ENCODE data around the gene ZMIZ2. TPM values are rescaled to one million over a fixed set of nuclear protein-coding genes. Genes with fewer than 3 reads are reported as not detected.

The ZMIZ2 gene
- total and polyA plus RNA-seq, 2 donors (not counting 1 experiment from before 2014, with no cell fraction given), result 3.9 to 9.1 TPM

DNA sequence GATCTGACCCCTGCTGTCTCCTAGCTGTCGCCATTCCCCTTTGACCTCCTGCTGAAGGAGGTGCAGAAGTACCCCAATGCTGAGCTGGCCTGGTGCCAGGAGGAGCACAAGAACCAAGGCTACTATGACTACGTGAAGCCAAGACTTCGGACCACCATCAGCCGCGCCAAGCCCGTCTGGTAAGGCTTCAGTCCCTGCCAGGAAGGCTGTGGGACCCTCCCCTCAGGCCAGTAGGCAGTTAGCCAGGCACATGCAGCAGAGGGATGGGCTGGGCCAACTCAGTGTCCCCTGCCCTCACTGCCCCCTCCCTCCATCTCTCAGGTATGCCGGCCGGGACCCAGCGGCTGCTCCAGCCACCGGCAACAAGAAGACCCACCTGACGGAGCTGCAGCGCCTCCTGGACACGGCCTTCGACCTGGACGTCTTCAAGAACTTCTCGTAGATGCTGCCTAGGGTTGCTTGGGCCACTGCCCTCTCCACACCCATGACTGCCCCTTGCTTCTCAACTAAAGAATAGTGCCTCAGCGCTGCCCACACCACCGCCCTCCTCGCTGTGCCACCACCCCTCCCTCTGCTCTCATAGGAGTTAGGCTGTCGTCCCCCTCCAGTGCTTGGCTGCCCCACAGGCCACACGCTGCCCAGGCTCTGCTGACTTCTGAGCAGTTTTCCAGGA, 41.0 kb upstream of the ZMIZ2 start:
- no peak overlapping the region for H3K9ac ChIP-seq (ENCODE audit: insufficient read depth, low read length)
- TF ChIP-seq, protein P1, sequence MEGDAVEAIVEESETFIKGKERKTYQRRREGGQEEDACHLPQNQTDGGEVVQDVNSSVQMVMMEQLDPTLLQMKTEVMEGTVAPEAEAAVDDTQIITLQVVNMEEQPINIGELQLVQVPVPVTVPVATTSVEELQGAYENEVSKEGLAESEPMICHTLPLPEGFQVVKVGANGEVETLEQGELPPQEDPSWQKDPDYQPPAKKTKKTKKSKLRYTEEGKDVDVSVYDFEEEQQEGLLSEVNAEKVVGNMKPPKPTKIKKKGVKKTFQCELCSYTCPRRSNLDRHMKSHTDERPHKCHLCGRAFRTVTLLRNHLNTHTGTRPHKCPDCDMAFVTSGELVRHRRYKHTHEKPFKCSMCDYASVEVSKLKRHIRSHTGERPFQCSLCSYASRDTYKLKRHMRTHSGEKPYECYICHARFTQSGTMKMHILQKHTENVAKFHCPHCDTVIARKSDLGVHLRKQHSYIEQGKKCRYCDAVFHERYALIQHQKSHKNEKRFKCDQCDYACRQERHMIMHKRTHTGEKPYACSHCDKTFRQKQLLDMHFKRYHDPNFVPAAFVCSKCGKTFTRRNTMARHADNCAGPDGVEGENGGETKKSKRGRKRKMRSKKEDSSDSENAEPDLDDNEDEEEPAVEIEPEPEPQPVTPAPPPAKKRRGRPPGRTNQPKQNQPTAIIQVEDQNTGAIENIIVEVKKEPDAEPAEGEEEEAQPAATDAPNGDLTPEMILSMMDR (conservative IDR thresholded peaks at IDR 0.05 in 1 of 2, IDR thresholded peaks at IDR 0.05 in 1 of 2; ENCODE audit: low read depth in 1 of 2, low read length in 2 of 2), result no peak
- TF ChIP-seq EZH2 (IDR thresholded peaks at IDR 0.05; ENCODE audit: low read length, missing control alignments), result no peak
- no peak overlapping the region for H2AFZ ChIP-seq (ENCODE audit: low read length)
- no peaks in the 10 kb centered on the region for H3K4me1 ChIP-seq (ENCODE audit: control insufficient read depth, extremely low read depth, insufficient read depth, low read length)
- no peaks in the 10 kb centered on the region for H3K27me3 ChIP-seq (ENCODE audit: control insufficient read depth, insufficient read depth, low read length)
- H3K27ac ChIP-seq (ENCODE audit: insufficient read depth, low read length), result no peak overlapping the region
- no peaks in the 10 kb centered on the region for H4K20me1 ChIP-seq (ENCODE audit: control insufficient read depth, extremely low read depth, insufficient read depth, low read length)
- no peaks in the 10 kb centered on the region for H3K9me3 ChIP-seq (ENCODE audit: control insufficient read depth, insufficient read depth, low read depth, low read length)
- peaks cover 8% of the 10 kb centered on the region for H3K36me3 ChIP-seq (ENCODE audit: control insufficient read depth, insufficient read depth, low read length)
- no peak overlapping the region for H3K4me2 ChIP-seq (ENCODE audit: extremely low read depth, insufficient read depth, low read length)
- no peak for DNase-seq (ENCODE audit: low read depth in 2 of 2)
- H3K4me3 ChIP-seq (replicated peaks in 1 of 4; ENCODE audit: control extremely low read depth in 1 of 4, insufficient read depth in 1 of 4, low read depth in 3 of 4, low read length in 4 of 4), result no peak overlapping the region
- H3K79me2 ChIP-seq (ENCODE audit: control insufficient read depth, insufficient read depth, low read length), result no peaks in the 10 kb centered on the region

DNA sequence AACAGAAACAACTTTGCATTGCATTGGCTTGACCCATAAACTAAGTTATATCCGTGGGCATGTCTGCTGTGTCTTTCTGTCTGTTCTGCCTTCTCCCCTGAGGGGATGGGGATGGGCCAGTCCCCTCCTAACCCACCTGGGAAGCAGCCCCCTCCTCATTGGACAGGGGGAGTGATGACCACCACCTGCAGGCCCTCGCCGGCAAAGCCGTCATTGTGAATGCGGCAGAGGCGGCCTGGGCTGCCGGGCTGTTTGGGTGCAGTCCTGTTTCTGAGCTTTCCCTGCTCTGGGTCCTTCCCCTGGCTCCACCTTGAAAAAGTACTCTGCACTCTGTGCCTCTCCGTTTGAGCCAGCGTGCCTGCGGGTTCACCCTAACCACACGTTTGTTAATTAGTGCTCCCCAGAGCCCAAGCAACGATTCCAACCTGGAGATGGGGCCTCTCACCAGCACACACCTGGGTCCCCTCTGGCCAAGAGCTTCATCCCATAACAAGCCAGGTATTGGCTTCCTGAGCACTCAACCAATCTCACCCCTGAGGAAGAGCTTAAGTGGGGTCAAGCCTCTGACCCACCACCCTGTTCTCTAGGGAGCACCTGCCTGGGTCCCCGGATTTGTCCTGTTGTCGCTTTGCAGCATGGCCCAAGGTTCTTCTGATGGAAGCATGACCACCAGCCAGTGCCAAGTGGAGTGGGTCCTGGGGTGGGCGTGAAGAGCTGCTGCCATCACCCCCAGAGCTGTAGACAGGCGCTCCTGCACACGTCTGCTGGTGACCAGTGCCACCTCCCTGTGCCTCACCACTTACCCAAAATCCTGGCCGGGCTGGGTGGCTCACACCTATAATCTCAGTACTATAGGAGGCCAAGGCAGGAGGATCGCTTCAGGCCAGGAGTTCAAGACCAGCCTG, 39.4 kb upstream of the ZMIZ2 start:
- no peak for DNase-seq (ENCODE audit: low read depth in 2 of 2)
- no peak overlapping the region for H3K4me3 ChIP-seq (replicated peaks in 1 of 4; ENCODE audit: control extremely low read depth in 1 of 4, insufficient read depth in 1 of 4, low read depth in 3 of 4, low read length in 4 of 4)
- no peak overlapping the region for H3K27ac ChIP-seq (ENCODE audit: insufficient read depth, low read length)
- H3K79me2 ChIP-seq (ENCODE audit: control insufficient read depth, insufficient read depth, low read length), result no peaks in the 10 kb centered on the region
- no peaks in the 10 kb centered on the region for H3K9me3 ChIP-seq (ENCODE audit: control insufficient read depth, insufficient read depth, low read depth, low read length)
- no peaks in the 10 kb centered on the region for H4K20me1 ChIP-seq (ENCODE audit: control insufficient read depth, extremely low read depth, insufficient read depth, low read length)
- peaks cover 8% of the 10 kb centered on the region for H3K36me3 ChIP-seq (ENCODE audit: control insufficient read depth, insufficient read depth, low read length)
- no peaks in the 10 kb centered on the region for H3K4me1 ChIP-seq (ENCODE audit: control insufficient read depth, extremely low read depth, insufficient read depth, low read length)
- no peaks in the 10 kb centered on the region for H3K27me3 ChIP-seq (ENCODE audit: control insufficient read depth, insufficient read depth, low read length)
- TF ChIP-seq EZH2 (IDR thresholded peaks at IDR 0.05; ENCODE audit: low read length, missing control alignments), result no peak
- TF ChIP-seq, protein P1 (conservative IDR thresholded peaks at IDR 0.05 in 1 of 2, IDR thresholded peaks at IDR 0.05 in 1 of 2; ENCODE audit: low read depth in 1 of 2, low read length in 2 of 2), result no peak
- no peak overlapping the region for H3K4me2 ChIP-seq (ENCODE audit: extremely low read depth, insufficient read depth, low read length)
- no peak overlapping the region for H3K9ac ChIP-seq (ENCODE audit: insufficient read depth, low read length)
- H2AFZ ChIP-seq (ENCODE audit: low read length), result no peak overlapping the region

DNA sequence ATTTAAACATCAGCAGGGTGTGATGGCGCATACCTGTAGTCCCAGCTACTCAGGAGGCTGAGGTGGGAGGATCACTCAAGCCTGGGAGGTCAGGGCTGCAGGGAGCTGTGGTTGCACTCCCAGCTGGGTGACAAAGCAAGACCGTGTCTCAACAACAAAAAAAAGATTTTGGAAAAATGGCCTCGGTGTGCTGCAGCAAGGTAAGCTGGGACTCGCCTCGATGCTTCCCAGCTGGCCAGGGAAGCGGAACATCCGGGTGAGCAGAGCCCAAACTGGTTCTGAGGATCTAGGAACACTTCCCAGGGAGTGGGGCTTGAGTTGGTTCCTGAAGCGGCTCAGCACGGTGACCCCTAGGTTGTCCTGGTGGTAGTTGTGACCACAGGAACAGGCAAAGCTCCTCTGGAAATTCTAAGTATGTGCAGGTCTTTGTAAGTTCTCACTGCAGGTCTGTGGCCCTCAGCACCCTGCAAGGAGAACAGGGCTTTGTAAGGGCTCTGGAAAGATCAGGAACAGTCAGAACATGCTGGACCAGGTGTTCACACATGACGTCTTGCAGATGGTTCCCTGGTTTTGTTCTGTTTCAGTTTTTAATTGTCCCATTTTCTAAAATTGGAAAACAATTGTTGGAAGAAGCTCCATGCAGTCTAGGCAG, 38.6 kb upstream of the ZMIZ2 start:
- Histone ChIP-seq H3K27ac (ENCODE audit: insufficient read depth, low read length) (no peak overlapping the region), H3K4me2 (ENCODE audit: extremely low read depth, insufficient read depth, low read length) (no peak overlapping the region), H3K27me3 (ENCODE audit: control insufficient read depth, insufficient read depth, low read length) (no peaks in the 10 kb centered on the region), H3K4me3 (replicated peaks in 1 of 4; ENCODE audit: control extremely low read depth in 1 of 4, insufficient read depth in 1 of 4, low read depth in 3 of 4, low read length in 4 of 4) (no peak overlapping the region), H3K79me2 (ENCODE audit: control insufficient read depth, insufficient read depth, low read length) (no peaks in the 10 kb centered on the region), H3K36me3 (ENCODE audit: control insufficient read depth, insufficient read depth, low read length) (peaks cover 8% of the 10 kb centered on the region), H3K4me1 (ENCODE audit: control insufficient read depth, extremely low read depth, insufficient read depth, low read length) (no peaks in the 10 kb centered on the region), H2AFZ (ENCODE audit: low read length) (no peak overlapping the region), H4K20me1 (ENCODE audit: control insufficient read depth, extremely low read depth, insufficient read depth, low read length) (no peaks in the 10 kb centered on the region), H3K9ac (ENCODE audit: insufficient read depth, low read length) (no peak overlapping the region), H3K9me3 (ENCODE audit: control insufficient read depth, insufficient read depth, low read depth, low read length) (no peaks in the 10 kb centered on the region)
- no peak for TF ChIP-seq EZH2 (IDR thresholded peaks at IDR 0.05; ENCODE audit: low read length, missing control alignments)
- no peak for DNase-seq (ENCODE audit: low read depth in 2 of 2)
